Vagina (tissue), 2 donors: ENCODE measurements around the gene WDSUB1.

ENCODE experiments used
- CTCF ChIP-seq, 3 experiments: fragments of 450-650 bp in 2 of 3; fragments of 200-600 bp in 1 of 3; sonication (generic) in 1 of 3; IDR thresholded peaks; one replicate each; pipeline ENCODE4 v1.5.1; 2017 to 2019; ENCODE audit warnings: antibody characterized with exemption in 3 of 3, mild to moderate bottlenecking in 2 of 3, moderate library complexity in 2 of 3
- POLR2A ChIP-seq, 2 donors: fragments of 450-650 bp; IDR thresholded peaks; one replicate each; pipeline ENCODE4 v1.6.1; 2017; ENCODE audit warnings: antibody characterized with exemption in 2 of 2, mild to moderate bottlenecking in 2 of 2, moderate library complexity in 2 of 2
- POLR2AphosphoS5 ChIP-seq, 2 donors: sonication (generic); formaldehyde crosslinking; IDR thresholded peaks; one replicate each; pipeline ENCODE4 v1.9.0; 2017; ENCODE audit warnings: antibody characterized with exemption in 2 of 2, mild to moderate bottlenecking in 2 of 2, low read depth in 1 of 2; ENCODE audit not compliant: insufficient read depth in 1 of 2

- no peak for TF ChIP-seq CTCF (IDR thresholded peaks at IDR 0.05)
- TF ChIP-seq POLR2A (IDR thresholded peaks at IDR 0.05) = no peak
- no peak for TF ChIP-seq POLR2AphosphoS5 (IDR thresholded peaks at IDR 0.05; ENCODE audit: insufficient read depth in 1 of 2, low read depth in 1 of 2)
Observed at GRCh38 chr2:159256159-159256558, 30.3 kb downstream of the WDSUB1 start.
